ENCODE results near the gene PTPRR.

Gene PTPRR

DNA sequence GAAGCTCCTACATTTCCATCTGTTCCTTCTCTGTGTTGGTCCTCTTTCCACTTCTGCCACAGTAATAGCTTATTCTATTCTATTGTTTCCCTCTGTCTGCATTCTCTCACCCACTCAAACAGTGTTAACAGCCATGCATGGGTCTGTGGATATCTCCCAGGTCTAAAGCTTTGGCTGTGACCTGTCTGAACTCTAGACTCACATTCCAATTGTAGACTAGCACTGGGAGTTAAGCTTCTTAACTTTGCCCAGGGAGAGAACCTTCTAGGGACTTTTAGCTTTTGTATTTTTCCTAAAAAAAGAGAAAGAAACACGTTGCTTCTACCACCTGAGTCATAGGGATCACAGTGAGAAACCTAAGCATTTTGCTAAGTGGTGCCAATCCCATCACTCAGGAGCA, 36.7 kb downstream of the PTPRR start:
- no peak overlapping the region for H3K9ac ChIP-seq (ENCODE audit: low read length)
- H2AFZ ChIP-seq (ENCODE audit: insufficient read depth, low read length, poor library complexity) = no peak overlapping the region
- no peak overlapping the region for H3K4me3 ChIP-seq (ENCODE audit: low read depth, low read length)
- no peaks in the 10 kb centered on the region for H3K4me1 ChIP-seq (ENCODE audit: control insufficient read depth in 1 of 2, insufficient read depth in 2 of 2, low read length in 2 of 2)
- no peak overlapping the region for H2BK5ac ChIP-seq (ENCODE audit: low read depth, low read length, poor library complexity)
- no peak overlapping the region for H3K4ac ChIP-seq (ENCODE audit: low read depth, low read length)
- H4K8ac ChIP-seq (ENCODE audit: low read depth, low read length) = no peak overlapping the region
- no peak overlapping the region for H3K14ac ChIP-seq (ENCODE audit: low read length)
- H2BK12ac ChIP-seq (ENCODE audit: low read length) = no peak overlapping the region
- no peak overlapping the region for H3K23ac ChIP-seq (ENCODE audit: low read length)
- no peak overlapping the region for H3K4me2 ChIP-seq (ENCODE audit: low read length)
- no peaks in the 10 kb centered on the region for H3K9me3 ChIP-seq (ENCODE audit: insufficient read depth, low read depth, low read length)
- H3K27ac ChIP-seq (ENCODE audit: low read depth, low read length) = no peak overlapping the region
- H4K12ac ChIP-seq (ENCODE audit: low read depth, low read length) = no peak overlapping the region
- DNase-seq = no peak
- no peaks in the 10 kb centered on the region for H3K79me1 ChIP-seq (ENCODE audit: low read length)
- no peaks in the 10 kb centered on the region for H3K36me3 ChIP-seq (ENCODE audit: control insufficient read depth in 1 of 2, insufficient read depth in 2 of 2, low read length in 2 of 2)
- no peak overlapping the region for H2AK5ac ChIP-seq (ENCODE audit: low read length)
- WGBS (ENCODE audit: extremely low coverage, insufficient coverage, insufficient read length) = no CpG with 5 or more reads among the region's 1 CpG
- no peak overlapping the region for H4K91ac ChIP-seq (ENCODE audit: low read depth, low read length)
- no peaks in the 10 kb centered on the region for H3K79me2 ChIP-seq (ENCODE audit: control insufficient read depth, insufficient read depth, low read length, poor library complexity)
- H3K18ac ChIP-seq (ENCODE audit: low read length) = no peak overlapping the region
- H3K27me3 ChIP-seq (ENCODE audit: insufficient read depth, low read length) = no peaks in the 10 kb centered on the region
- no peak overlapping the region for H2BK120ac ChIP-seq (ENCODE audit: insufficient read depth, low read length, poor library complexity)

DNA sequence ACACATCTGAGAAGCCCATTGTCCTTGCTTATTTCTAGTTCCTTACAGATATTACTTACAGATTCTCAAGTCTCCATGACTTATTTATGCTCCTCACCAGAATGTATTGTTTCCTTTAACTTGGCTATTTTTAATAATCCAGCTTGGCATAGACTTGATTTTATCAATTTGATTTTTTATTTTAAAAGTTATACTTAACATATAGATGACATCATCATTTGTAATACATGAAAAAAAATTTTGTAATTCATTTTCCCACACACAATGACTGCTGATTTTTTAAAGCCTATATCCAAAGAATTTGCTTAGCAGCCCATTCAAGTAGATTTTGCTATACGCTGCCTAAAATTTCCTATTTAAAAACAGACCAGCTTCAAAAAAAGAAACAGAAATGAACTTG, 39.8 kb downstream of the PTPRR start:
- Histone ChIP-seq H2BK120ac (ENCODE audit: insufficient read depth, low read length, poor library complexity) (no peak overlapping the region), H4K12ac (ENCODE audit: low read depth, low read length) (no peak overlapping the region), H3K79me1 (ENCODE audit: low read length) (no peaks in the 10 kb centered on the region), H4K91ac (ENCODE audit: low read depth, low read length) (no peak overlapping the region), H3K14ac (ENCODE audit: low read length) (no peak overlapping the region), H2AK5ac (ENCODE audit: low read length) (no peak overlapping the region), H3K4ac (ENCODE audit: low read depth, low read length) (no peak overlapping the region), H3K4me3 (ENCODE audit: low read depth, low read length) (no peak overlapping the region), H3K36me3 (ENCODE audit: control insufficient read depth in 1 of 2, insufficient read depth in 2 of 2, low read length in 2 of 2) (no peaks in the 10 kb centered on the region), H3K4me1 (ENCODE audit: control insufficient read depth in 1 of 2, insufficient read depth in 2 of 2, low read length in 2 of 2) (no peaks in the 10 kb centered on the region), H3K4me2 (ENCODE audit: low read length) (no peak overlapping the region), H2AFZ (ENCODE audit: insufficient read depth, low read length, poor library complexity) (no peak overlapping the region), H2BK12ac (ENCODE audit: low read length) (no peak overlapping the region), H3K9ac (ENCODE audit: low read length) (no peak overlapping the region), H3K9me3 (ENCODE audit: insufficient read depth, low read depth, low read length) (no peaks in the 10 kb centered on the region), H3K27ac (ENCODE audit: low read depth, low read length) (no peak overlapping the region), H3K23ac (ENCODE audit: low read length) (no peak overlapping the region), H3K18ac (ENCODE audit: low read length) (no peak overlapping the region), H3K79me2 (ENCODE audit: control insufficient read depth, insufficient read depth, low read length, poor library complexity) (no peaks in the 10 kb centered on the region), H3K27me3 (ENCODE audit: insufficient read depth, low read length) (no peaks in the 10 kb centered on the region), H2BK5ac (ENCODE audit: low read depth, low read length, poor library complexity) (no peak overlapping the region), H4K8ac (ENCODE audit: low read depth, low read length) (no peak overlapping the region)
- no CpG with 5 or more reads among the region's 1 CpG for WGBS (ENCODE audit: extremely low coverage, insufficient coverage, insufficient read length)
- DNase-seq = no peak

GRCh38 chr12:70876952-70877351, 43.6 kb downstream of the PTPRR start:
- no peak overlapping the region for H4K12ac ChIP-seq (ENCODE audit: low read depth, low read length)
- H3K27ac ChIP-seq (ENCODE audit: low read depth, low read length) = no peak overlapping the region
- H4K91ac ChIP-seq (ENCODE audit: low read depth, low read length) = no peak overlapping the region
- H3K36me3 ChIP-seq (ENCODE audit: control insufficient read depth in 1 of 2, insufficient read depth in 2 of 2, low read length in 2 of 2) = no peaks in the 10 kb centered on the region
- no peak overlapping the region for H3K4ac ChIP-seq (ENCODE audit: low read depth, low read length)
- H3K4me3 ChIP-seq (ENCODE audit: low read depth, low read length) = no peak overlapping the region
- DNase-seq = no peak
- no CpG with 5 or more reads among the region's 3 CpGs for WGBS (ENCODE audit: extremely low coverage, insufficient coverage, insufficient read length)
- H3K14ac ChIP-seq (ENCODE audit: low read length) = no peak overlapping the region
- no peaks in the 10 kb centered on the region for H3K27me3 ChIP-seq (ENCODE audit: insufficient read depth, low read length)
- no peak overlapping the region for H2BK5ac ChIP-seq (ENCODE audit: low read depth, low read length, poor library complexity)
- no peaks in the 10 kb centered on the region for H3K4me1 ChIP-seq (ENCODE audit: control insufficient read depth in 1 of 2, insufficient read depth in 2 of 2, low read length in 2 of 2)
- no peak overlapping the region for H4K8ac ChIP-seq (ENCODE audit: low read depth, low read length)
- H3K23ac ChIP-seq (ENCODE audit: low read length) = no peak overlapping the region
- no peaks in the 10 kb centered on the region for H3K9me3 ChIP-seq (ENCODE audit: insufficient read depth, low read depth, low read length)
- no peak overlapping the region for H3K9ac ChIP-seq (ENCODE audit: low read length)
- H3K79me2 ChIP-seq (ENCODE audit: control insufficient read depth, insufficient read depth, low read length, poor library complexity) = no peaks in the 10 kb centered on the region
- H2AK5ac ChIP-seq (ENCODE audit: low read length) = no peak overlapping the region
- H3K79me1 ChIP-seq (ENCODE audit: low read length) = no peaks in the 10 kb centered on the region
- no peak overlapping the region for H2BK12ac ChIP-seq (ENCODE audit: low read length)
- H2BK120ac ChIP-seq (ENCODE audit: insufficient read depth, low read length, poor library complexity) = no peak overlapping the region
- H3K18ac ChIP-seq (ENCODE audit: low read length) = no peak overlapping the region
- H2AFZ ChIP-seq (ENCODE audit: insufficient read depth, low read length, poor library complexity) = no peak overlapping the region
- H3K4me2 ChIP-seq (ENCODE audit: low read length) = no peak overlapping the region

DNA sequence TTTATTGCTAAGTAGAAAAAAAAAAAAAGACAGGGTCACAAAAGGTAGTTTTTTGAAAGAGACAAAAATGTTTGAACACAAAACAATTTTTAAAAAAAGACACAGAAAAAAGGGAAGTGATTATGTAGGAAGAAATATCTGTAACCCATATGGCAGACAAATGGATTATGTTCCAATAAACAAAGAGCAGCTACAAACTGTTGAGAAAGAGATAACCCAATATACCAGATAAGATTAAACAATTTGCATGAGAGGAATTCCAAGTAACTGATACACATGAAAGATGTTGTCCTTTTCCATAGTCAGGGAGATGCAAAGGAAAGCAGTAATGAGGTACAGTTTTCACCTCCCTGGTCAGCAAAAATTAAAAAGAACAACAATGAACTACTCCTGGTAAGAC, 44.9 kb downstream of the PTPRR start:
- DNase-seq = no peak
- no peak overlapping the region for H3K9ac ChIP-seq (ENCODE audit: low read length)
- H3K79me1 ChIP-seq (ENCODE audit: low read length) = no peaks in the 10 kb centered on the region
- no peak overlapping the region for H4K12ac ChIP-seq (ENCODE audit: low read depth, low read length)
- H3K27me3 ChIP-seq (ENCODE audit: insufficient read depth, low read length) = no peaks in the 10 kb centered on the region
- no peak overlapping the region for H3K27ac ChIP-seq (ENCODE audit: low read depth, low read length)
- H2BK120ac ChIP-seq (ENCODE audit: insufficient read depth, low read length, poor library complexity) = no peak overlapping the region
- H3K36me3 ChIP-seq (ENCODE audit: control insufficient read depth in 1 of 2, insufficient read depth in 2 of 2, low read length in 2 of 2) = no peaks in the 10 kb centered on the region
- H2BK12ac ChIP-seq (ENCODE audit: low read length) = no peak overlapping the region
- H3K14ac ChIP-seq (ENCODE audit: low read length) = no peak overlapping the region
- H3K4me1 ChIP-seq (ENCODE audit: control insufficient read depth in 1 of 2, insufficient read depth in 2 of 2, low read length in 2 of 2) = no peaks in the 10 kb centered on the region
- H3K4ac ChIP-seq (ENCODE audit: low read depth, low read length) = no peak overlapping the region
- no peak overlapping the region for H2AFZ ChIP-seq (ENCODE audit: insufficient read depth, low read length, poor library complexity)
- no peak overlapping the region for H2AK5ac ChIP-seq (ENCODE audit: low read length)
- H3K79me2 ChIP-seq (ENCODE audit: control insufficient read depth, insufficient read depth, low read length, poor library complexity) = no peaks in the 10 kb centered on the region
- no peak overlapping the region for H4K91ac ChIP-seq (ENCODE audit: low read depth, low read length)
- no peaks in the 10 kb centered on the region for H3K9me3 ChIP-seq (ENCODE audit: insufficient read depth, low read depth, low read length)
- no peak overlapping the region for H3K23ac ChIP-seq (ENCODE audit: low read length)
- H3K18ac ChIP-seq (ENCODE audit: low read length) = no peak overlapping the region
- H4K8ac ChIP-seq (ENCODE audit: low read depth, low read length) = no peak overlapping the region
- H3K4me2 ChIP-seq (ENCODE audit: low read length) = no peak overlapping the region
- H3K4me3 ChIP-seq (ENCODE audit: low read depth, low read length) = no peak overlapping the region
- H2BK5ac ChIP-seq (ENCODE audit: low read depth, low read length, poor library complexity) = no peak overlapping the region
